ENCODE data around the gene AMH. TPM values are rescaled to one million over a fixed set of nuclear protein-coding genes. Genes with fewer than 3 reads are reported as not detected.
"Not testable (repeated sequence)": the region's sequence is repeated elsewhere in the genome, so short reads cannot be mapped to it uniquely, and the experiment has no call there.

AMH gene
- polyA plus RNA-seq: 0.02 to 0.15 TPM (median 0.07 TPM) in 3 replicates
- 0.19 TPM for polyA plus RNA-seq (2011; ENCODE audit: low read depth)
- polyA plus RNA-seq (2011; cell fraction: cytosol; rRNA removed): not detected in 2 replicates
- 0.41 and 0.85 TPM in 2 replicates for polyA plus RNA-seq (2011; cell fraction: nucleus; rRNA removed)
- polyA plus RNA-seq (2012; ENCODE audit: low replicate concordance): 0.08 and 0.56 TPM in 2 replicates
- not detected in 3 replicates for polyA minus RNA-seq
- not detected for polyA minus RNA-seq (2011; cell fraction: cytosol; rRNA and poly(A)+ RNA removed)
- polyA minus RNA-seq (2011; cell fraction: nucleus; rRNA and poly(A)+ RNA removed): 0.21 and 0.54 TPM in 2 replicates

DNA sequence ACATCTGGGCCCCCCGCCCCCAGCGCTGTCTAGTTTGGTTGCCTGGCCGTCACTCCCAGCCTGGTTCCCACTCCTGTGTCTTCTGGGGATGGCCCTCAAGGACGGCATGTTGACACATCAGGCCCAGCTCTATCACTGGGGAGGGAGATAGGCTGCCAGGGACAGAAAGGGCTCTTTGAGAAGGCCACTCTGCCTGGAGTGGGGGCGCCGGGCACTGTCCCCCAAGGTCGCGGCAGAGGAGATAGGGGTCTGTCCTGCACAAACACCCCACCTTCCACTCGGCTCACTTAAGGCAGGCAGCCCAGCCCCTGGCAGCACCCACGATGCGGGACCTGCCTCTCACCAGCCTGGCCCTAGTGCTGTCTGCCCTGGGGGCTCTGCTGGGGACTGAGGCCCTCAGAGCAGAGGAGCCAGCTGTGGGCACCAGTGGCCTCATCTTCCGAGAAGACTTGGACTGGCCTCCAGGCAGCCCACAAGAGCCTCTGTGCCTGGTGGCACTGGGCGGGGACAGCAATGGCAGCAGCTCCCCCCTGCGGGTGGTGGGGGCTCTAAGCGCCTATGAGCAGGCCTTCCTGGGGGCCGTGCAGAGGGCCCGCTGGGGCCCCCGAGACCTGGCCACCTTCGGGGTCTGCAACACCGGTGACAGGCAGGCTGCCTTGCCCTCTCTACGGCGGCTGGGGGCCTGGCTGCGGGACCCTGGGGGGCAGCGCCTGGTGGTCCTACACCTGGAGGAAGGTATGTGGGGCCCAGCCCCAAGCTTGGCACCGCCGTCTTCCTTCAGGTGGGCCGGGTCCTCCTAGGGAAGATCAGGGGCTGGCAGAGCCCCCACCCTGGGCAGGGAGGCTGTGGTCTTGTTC, at the start of gene AMH:
TSS of gene AMH (plus strand) at position 314 of the 857 bp plus-strand sequence. CDS start at position 324, 10 bp downstream.
- no peak for FAIRE-seq
- peaks cover 47% of the 10 kb centered on the region for H3K27me3 ChIP-seq (ENCODE audit: control insufficient read depth, extremely low read depth, insufficient read depth, low read length)
- no peaks in the 10 kb centered on the region for H3K4me1 ChIP-seq (ENCODE audit: control insufficient read depth, extremely low read depth, insufficient read depth, low read length)

DNA sequence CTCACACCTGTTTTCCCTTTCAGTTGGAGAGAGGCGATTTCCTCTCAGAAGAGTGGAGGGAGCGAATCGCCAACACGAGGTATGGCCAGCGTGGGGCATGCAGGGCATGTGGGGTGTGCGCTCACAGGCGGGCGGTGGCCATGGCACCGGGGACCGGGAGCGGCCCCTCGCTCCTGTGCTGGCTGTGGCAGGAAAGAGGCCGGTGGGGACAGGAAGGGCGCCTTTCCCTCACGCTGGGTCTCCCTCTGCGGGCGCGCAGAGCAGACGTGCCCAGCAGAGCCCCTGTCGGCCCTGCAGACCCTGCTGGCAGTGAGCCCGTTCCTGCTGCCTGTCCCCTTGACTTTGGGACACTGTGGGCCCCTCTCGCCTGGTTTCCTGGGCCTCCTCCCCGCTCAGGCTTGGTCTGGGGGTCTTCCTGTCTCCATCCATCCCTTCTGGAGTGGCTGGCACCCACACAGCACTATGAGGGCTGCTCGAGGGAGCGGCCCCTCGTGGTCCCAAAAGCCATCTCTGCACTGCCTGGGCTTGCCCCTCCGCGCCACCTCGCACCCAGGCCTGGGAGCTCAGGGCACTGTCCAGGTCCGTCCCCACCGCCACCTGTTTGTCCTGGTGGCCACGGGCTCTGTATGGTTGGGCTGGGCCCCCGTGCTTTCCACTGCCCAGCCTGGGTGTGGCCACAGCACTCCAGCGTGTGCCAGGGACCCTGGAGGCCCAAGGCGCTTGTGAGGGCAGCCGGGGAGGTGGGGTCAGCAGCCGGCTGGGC, 49.1 kb upstream of the AMH start:
- TF ChIP-seq, protein P1, sequence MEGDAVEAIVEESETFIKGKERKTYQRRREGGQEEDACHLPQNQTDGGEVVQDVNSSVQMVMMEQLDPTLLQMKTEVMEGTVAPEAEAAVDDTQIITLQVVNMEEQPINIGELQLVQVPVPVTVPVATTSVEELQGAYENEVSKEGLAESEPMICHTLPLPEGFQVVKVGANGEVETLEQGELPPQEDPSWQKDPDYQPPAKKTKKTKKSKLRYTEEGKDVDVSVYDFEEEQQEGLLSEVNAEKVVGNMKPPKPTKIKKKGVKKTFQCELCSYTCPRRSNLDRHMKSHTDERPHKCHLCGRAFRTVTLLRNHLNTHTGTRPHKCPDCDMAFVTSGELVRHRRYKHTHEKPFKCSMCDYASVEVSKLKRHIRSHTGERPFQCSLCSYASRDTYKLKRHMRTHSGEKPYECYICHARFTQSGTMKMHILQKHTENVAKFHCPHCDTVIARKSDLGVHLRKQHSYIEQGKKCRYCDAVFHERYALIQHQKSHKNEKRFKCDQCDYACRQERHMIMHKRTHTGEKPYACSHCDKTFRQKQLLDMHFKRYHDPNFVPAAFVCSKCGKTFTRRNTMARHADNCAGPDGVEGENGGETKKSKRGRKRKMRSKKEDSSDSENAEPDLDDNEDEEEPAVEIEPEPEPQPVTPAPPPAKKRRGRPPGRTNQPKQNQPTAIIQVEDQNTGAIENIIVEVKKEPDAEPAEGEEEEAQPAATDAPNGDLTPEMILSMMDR (optimal IDR thresholded peaks at IDR 0.05 in 1 of 3, IDR thresholded peaks at IDR 0.05 in 1 of 3, conservative IDR thresholded peaks at IDR 0.05 in 1 of 3; ENCODE audit: extremely low read depth in 1 of 3, insufficient read depth in 2 of 3, low read length in 3 of 3): no peak
- no peak for TF ChIP-seq EZH2 (IDR thresholded peaks at IDR 0.05; ENCODE audit: low read length)
- Histone ChIP-seq H3K9me3 (ENCODE audit: control insufficient read depth, low read depth, low read length) (no peaks in the 10 kb centered on the region), H3K36me3 (ENCODE audit: control insufficient read depth in 2 of 2, extremely low read depth in 1 of 2, insufficient read depth in 2 of 2, low read length in 2 of 2) (peaks cover 6 to 27% of the 10 kb centered on the region in 2 experiments)

More for the DNA sequence above, at the start of gene AMH:
- Histone ChIP-seq H3K4me3 (ENCODE audit: control insufficient read depth in 2 of 3, extremely low read depth in 1 of 3, insufficient read depth in 2 of 3, low read depth in 1 of 3, low read length in 3 of 3) (no peak within 1 kb of the TSS), H3K9me1 (ENCODE audit: control insufficient read depth, extremely low read depth, insufficient read depth, low read length) (no peaks in the 10 kb centered on the region), H3K9ac (ENCODE audit: control insufficient read depth, extremely low read depth, insufficient read depth, low read length) (no peak within 1 kb of the TSS), H2AFZ (ENCODE audit: control insufficient read depth, low read length) (no peak within 1 kb of the TSS), H3K9me3 (ENCODE audit: control insufficient read depth, low read depth, low read length) (no peaks in the 10 kb centered on the region), H3K27ac (ENCODE audit: control insufficient read depth, insufficient read depth, low read length) (no peak within 1 kb of the TSS), H3K36me3 (ENCODE audit: control insufficient read depth in 2 of 2, extremely low read depth in 1 of 2, insufficient read depth in 2 of 2, low read length in 2 of 2) (peaks cover 13 to 23% of the 10 kb centered on the region in 2 experiments), H3K79me2 (ENCODE audit: control insufficient read depth, insufficient read depth, low read length) (peaks cover 4% of the 10 kb centered on the region), H3K4me2 (ENCODE audit: control insufficient read depth, extremely low read depth, insufficient read depth, low read depth, low read length) (no peak within 1 kb of the TSS), H4K20me1 (ENCODE audit: control insufficient read depth, extremely low read depth, insufficient read depth, low read length) (peaks cover 9% of the 10 kb centered on the region)
- TF ChIP-seq EZH2 (IDR thresholded peaks at IDR 0.05; ENCODE audit: low read length): no peak
- TF ChIP-seq, protein P1 (optimal IDR thresholded peaks at IDR 0.05 in 1 of 3, IDR thresholded peaks at IDR 0.05 in 1 of 3, conservative IDR thresholded peaks at IDR 0.05 in 1 of 3; ENCODE audit: extremely low read depth in 1 of 3, insufficient read depth in 2 of 3, low read length in 3 of 3): no peak
- no peak for DNase-seq (ENCODE audit: low read depth, low spot score)
- dilution Hi-C loops (cut with MboI; ENCODE audit: extremely low pct_ligation_motif_present, low sequenced_read_pairs): no loop called here

DNA sequence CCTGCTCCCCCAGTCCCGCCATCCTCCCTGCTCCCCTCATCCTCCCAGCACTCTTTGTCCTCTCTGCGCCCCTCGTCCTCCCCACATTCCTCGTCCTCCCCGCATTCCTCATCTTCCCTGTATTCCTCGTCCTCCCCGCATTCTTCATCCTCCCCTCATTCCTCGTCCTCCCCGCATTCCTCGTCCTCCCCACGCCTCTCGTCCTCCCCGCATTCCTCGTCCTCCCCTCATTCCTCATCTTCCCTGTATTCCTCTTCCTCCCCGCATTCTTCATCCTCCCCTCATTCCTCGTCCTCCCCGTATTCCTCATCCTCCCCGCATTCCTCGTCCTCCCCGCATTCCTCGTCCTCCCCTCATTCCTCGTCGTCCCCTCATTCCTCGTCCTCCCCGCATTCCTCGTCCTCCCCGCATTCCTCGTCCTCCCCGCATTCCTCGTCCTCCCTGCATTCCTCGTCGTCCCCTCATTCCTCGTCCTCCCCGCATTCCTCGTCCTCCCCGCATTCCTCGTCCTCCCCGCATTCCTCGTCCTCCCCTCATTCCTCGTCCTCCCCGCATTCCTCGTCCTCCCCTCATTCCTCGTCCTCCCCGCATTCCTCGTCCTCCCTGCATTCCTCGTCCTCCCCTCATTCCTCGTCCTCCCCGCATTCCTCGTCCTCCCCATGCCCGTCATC, 48.4 kb upstream of the AMH start:
- peaks cover 6 to 27% of the 10 kb centered on the region in 2 experiments for H3K36me3 ChIP-seq (ENCODE audit: control insufficient read depth in 2 of 2, extremely low read depth in 1 of 2, insufficient read depth in 2 of 2, low read length in 2 of 2)
- H3K27me3 ChIP-seq (ENCODE audit: control insufficient read depth, extremely low read depth, insufficient read depth, low read length); FAIRE-seq; dilution Hi-C loops (cut with MboI; ENCODE audit: extremely low pct_ligation_motif_present, low sequenced_read_pairs); H3K4me2 ChIP-seq (ENCODE audit: control insufficient read depth, extremely low read depth, insufficient read depth, low read depth, low read length); H4K20me1 ChIP-seq (ENCODE audit: control insufficient read depth, extremely low read depth, insufficient read depth, low read length); H3K27ac ChIP-seq (ENCODE audit: control insufficient read depth, insufficient read depth, low read length); DNase-seq (ENCODE audit: low read depth, low spot score); H3K9me3 ChIP-seq (ENCODE audit: control insufficient read depth, low read depth, low read length); H3K4me3 ChIP-seq (ENCODE audit: control insufficient read depth in 2 of 3, extremely low read depth in 1 of 3, insufficient read depth in 2 of 3, low read depth in 1 of 3, low read length in 3 of 3); H2AFZ ChIP-seq (ENCODE audit: control insufficient read depth, low read length); H3K9ac ChIP-seq (ENCODE audit: control insufficient read depth, extremely low read depth, insufficient read depth, low read length); H3K9me1 ChIP-seq (ENCODE audit: control insufficient read depth, extremely low read depth, insufficient read depth, low read length): not testable (repeated sequence)
- peaks cover 20% of the 10 kb centered on the region for H3K79me2 ChIP-seq (ENCODE audit: control insufficient read depth, insufficient read depth, low read length)
- peaks cover 32% of the 10 kb centered on the region for H3K4me1 ChIP-seq (ENCODE audit: control insufficient read depth, extremely low read depth, insufficient read depth, low read length)

More for the DNA sequence above, 49.1 kb upstream of the AMH start:
- Histone ChIP-seq H3K4me3 (ENCODE audit: control insufficient read depth in 2 of 3, extremely low read depth in 1 of 3, insufficient read depth in 2 of 3, low read depth in 1 of 3, low read length in 3 of 3) (no peak overlapping the region), H3K4me2 (ENCODE audit: control insufficient read depth, extremely low read depth, insufficient read depth, low read depth, low read length) (no peak overlapping the region), H2AFZ (ENCODE audit: control insufficient read depth, low read length) (no peak overlapping the region), H3K27ac (ENCODE audit: control insufficient read depth, insufficient read depth, low read length) (no peak overlapping the region), H3K4me1 (ENCODE audit: control insufficient read depth, extremely low read depth, insufficient read depth, low read length) (peaks cover 28% of the 10 kb centered on the region), H3K9me1 (ENCODE audit: control insufficient read depth, extremely low read depth, insufficient read depth, low read length) (no peaks in the 10 kb centered on the region), H3K9ac (ENCODE audit: control insufficient read depth, extremely low read depth, insufficient read depth, low read length) (no peak overlapping the region), H3K79me2 (ENCODE audit: control insufficient read depth, insufficient read depth, low read length) (peaks cover 20% of the 10 kb centered on the region), H3K27me3 (ENCODE audit: control insufficient read depth, extremely low read depth, insufficient read depth, low read length) (no peaks in the 10 kb centered on the region), H4K20me1 (ENCODE audit: control insufficient read depth, extremely low read depth, insufficient read depth, low read length) (peaks cover 3% of the 10 kb centered on the region)
- FAIRE-seq (no peak), DNase-seq (ENCODE audit: low read depth, low spot score) (no peak)
- dilution Hi-C loops (cut with MboI; ENCODE audit: extremely low pct_ligation_motif_present, low sequenced_read_pairs): no loop called here

Measured in keratinocyte (primary cell).